IMR-90 (cell line): ENCODE measurements around the gene NFE2. TPM values are rescaled to one million over a fixed set of nuclear protein-coding genes. Genes with fewer than 3 reads are reported as not detected.

Experiments used
- ATAC-seq: fragments of 200-7000 bp; cut with Tn5 transposase; 2 replicates; pipeline ENCODE4 v1.9.1; 2020; ENCODE audit warnings: low read depth, mild to moderate bottlenecking, moderate library complexity
- BruUV-seq: library from RNA; stranded (reverse); fragments of 400-500 nt; replicated peaks from 2 replicates; lab custom pipeline; 2021; lab: Mats Ljungman, UMichigan
- CTCF ChIA-PET: fragments of 300-600 bp; formaldehyde crosslinking; extraction: SDS; loops from one replicate; lab custom pipeline; 2021; ENCODE audit warnings: antibody characterized with exemption; lab: Yijun Ruan, JAX
- POLR2A ChIA-PET: fragments of 300-600 bp; sonication (Branson Sonifier 250); formaldehyde crosslinking; loops from one replicate; lab custom pipeline; 2022; ENCODE audit warnings: antibody characterized with exemption; ENCODE audit not compliant: unreplicated experiment; lab: Charles Lee
- DNase-seq: peaks from one replicate; pipeline ENCODE4 v3.0.0; 2013
- H2AFZ ChIP-seq: replicated peaks from 2 replicates; pipeline ENCODE3; 2013; ENCODE audit warnings: low read length, mild to moderate bottlenecking; ENCODE audit not compliant: poor library complexity
- H2AK5ac ChIP-seq: 2 replicates; pipeline ENCODE4 v1.6.1; 2013; ENCODE audit warnings: low read depth, low read length, inconsistent platforms
- H2AK9ac ChIP-seq: replicated peaks from 2 replicates; pipeline ENCODE3; 2013; ENCODE audit warnings: mild to moderate bottlenecking, low read depth, low read length, moderate library complexity; ENCODE audit not compliant: poor library complexity
- H2BK120ac ChIP-seq: 2 replicates; pipeline ENCODE4 v1.6.1; 2013; ENCODE audit warnings: low read depth, low read length, inconsistent platforms
- H2BK15ac ChIP-seq: 3 replicates; pipeline ENCODE4 v1.6.1; 2013; ENCODE audit warnings: low read depth, low read length, inconsistent platforms
- H2BK20ac ChIP-seq: 2 replicates; pipeline ENCODE4 v1.6.1; 2013; ENCODE audit warnings: low read depth, mild to moderate bottlenecking, inconsistent platforms, low read length, moderate library complexity
- H2BK5ac ChIP-seq: 2 replicates; pipeline ENCODE4 v1.6.1; 2013; ENCODE audit warnings: mild to moderate bottlenecking, low read depth, low read length, inconsistent platforms; ENCODE audit not compliant: poor library complexity, severe bottlenecking
- H3K14ac ChIP-seq: replicated peaks from 2 replicates; pipeline ENCODE4 v1.6.1; 2013; ENCODE audit warnings: low read depth, low read length, inconsistent platforms
- H3K18ac ChIP-seq: 2 replicates; pipeline ENCODE4 v1.6.1; 2013; ENCODE audit warnings: low read depth, low read length, control low read depth
- H3K23ac ChIP-seq: 2 replicates; pipeline ENCODE4 v1.6.1; 2013; ENCODE audit warnings: low read depth, low read length, inconsistent platforms
- H3K27ac ChIP-seq: 2 replicates; pipeline ENCODE4 v1.5.1; 2013; ENCODE audit warnings: mild to moderate bottlenecking, control low read depth, low read length; ENCODE audit not compliant: insufficient read depth
- H3K27me3 ChIP-seq: 2 replicates; pipeline ENCODE4 v1.6.1; 2013; ENCODE audit warnings: low read length; ENCODE audit not compliant: control insufficient read depth, insufficient read depth
- H3K36me3 ChIP-seq: 2 replicates; pipeline ENCODE4 v1.6.1; 2013; ENCODE audit warnings: low read length, mixed read lengths; ENCODE audit not compliant: control insufficient read depth, insufficient read depth
- H3K4ac ChIP-seq: 2 replicates; pipeline ENCODE4 v1.6.1; 2013; ENCODE audit warnings: low read depth, low read length, inconsistent platforms
- H3K4me1 ChIP-seq: 2 replicates; pipeline ENCODE4 v1.6.1; 2013; ENCODE audit warnings: low read length, mixed read lengths; ENCODE audit not compliant: control insufficient read depth, insufficient read depth
- H3K4me2 ChIP-seq: 2 replicates; pipeline ENCODE4 v1.6.1; 2013; ENCODE audit warnings: low read depth, mild to moderate bottlenecking, control low read depth, low read length, moderate library complexity
- H3K4me3 ChIP-seq: 2 replicates; pipeline ENCODE4 v1.5.1; 2013; ENCODE audit warnings: low read depth, mild to moderate bottlenecking, control low read depth, low read length, moderate library complexity; ENCODE audit not compliant: insufficient read depth
- H3K56ac ChIP-seq: 2 replicates; pipeline ENCODE4 v1.6.1; 2013; ENCODE audit warnings: low read length, inconsistent platforms; ENCODE audit not compliant: insufficient read depth; ENCODE audit errors: extremely low read depth
- H3K79me1 ChIP-seq, 2 experiments: 2 replicates each; pipeline ENCODE4 v1.6.1; 2013; ENCODE audit warnings: low read length in 2 of 2, inconsistent platforms in 1 of 2, low read depth in 1 of 2
- H3K9ac ChIP-seq: 2 replicates; pipeline ENCODE4 v1.6.1; 2013; ENCODE audit warnings: low read depth, low read length, control low read depth
- H3K9me1 ChIP-seq: 2 replicates; pipeline ENCODE4 v1.6.1; 2013; ENCODE audit warnings: low read length, inconsistent platforms; ENCODE audit not compliant: insufficient read depth
- H3K9me3 ChIP-seq: 2 replicates; pipeline ENCODE4 v1.6.1; 2013; ENCODE audit warnings: low read length; ENCODE audit not compliant: control insufficient read depth, insufficient read depth
- H4K20me1 ChIP-seq: 2 replicates; pipeline ENCODE4 v1.6.1; 2013; ENCODE audit warnings: low read length, inconsistent platforms; ENCODE audit not compliant: insufficient read depth
- H4K5ac ChIP-seq: 2 replicates; pipeline ENCODE4 v1.6.1; 2013; ENCODE audit warnings: mild to moderate bottlenecking, low read depth, low read length, control low read depth
- H4K8ac ChIP-seq, 2 experiments: 2 replicates each; pipeline ENCODE4 v1.6.1; 2013; ENCODE audit warnings: low read depth in 2 of 2, low read length in 2 of 2, control low read depth in 1 of 2, inconsistent platforms in 1 of 2
- H4K91ac ChIP-seq: 2 replicates; pipeline ENCODE4 v1.6.1; 2013; ENCODE audit warnings: low read depth, low read length, inconsistent platforms; ENCODE audit not compliant: insufficient read depth
- BHLHE40 ChIP-seq: fragments of 150-350 bp; IDR thresholded peaks from 2 replicates; pipeline ENCODE4 v1.6.1; 2016; ENCODE audit warnings: mild to moderate bottlenecking, low read depth, low read length
- CEBPB ChIP-seq: IDR thresholded peaks from 2 replicates; pipeline ENCODE4 v1.6.1; 2012; ENCODE audit warnings: low read depth, low read length, improper control_type of control experiment
- RFX5 ChIP-seq: IDR thresholded peaks from 2 replicates; pipeline ENCODE4 v1.8.0; 2012; ENCODE audit warnings: low read depth, mild to moderate bottlenecking, low read length, moderate library complexity
- USF2 ChIP-seq: fragments of 150-350 bp; IDR thresholded peaks from 2 replicates; pipeline ENCODE4 v1.6.1; 2017; ENCODE audit warnings: mild to moderate bottlenecking, antibody characterized with exemption, low read length, low read depth
- WGBS, 2 experiments: methylation state at CpG; one replicate each; pipeline versions ENCODE4 v1.1.5 to v1.1.7; 2013; ENCODE audit warnings: missing lambda C conversion rate in 2 of 2; ENCODE audit not compliant: insufficient read length in 1 of 2; ENCODE audit errors: extremely low coverage in 2 of 2; 5-methylcytosine and 5-hydroxymethylcytosine counted together
- dilution Hi-C: fragments of 300-500 bp; cut with HindIII; formaldehyde crosslinking; loops from one replicate; pipeline ENCODE4 v1.14.3; 2018; ENCODE audit warnings: low sequenced_read_pairs; ENCODE audit not compliant: unreplicated experiment
- in situ Hi-C: fragments of 300-500 bp; cut with MboI; formaldehyde crosslinking; loops from 3 replicates; pipeline ENCODE4 v1.14.3; 2019; ENCODE audit warnings: low sequenced_read_pairs, inconsistent platforms, mixed read lengths
- intact Hi-C: fragments of 100-400 bp; cut with micrococcal nuclease; formaldehyde crosslinking; loops from 2 replicates; pipeline ENCODE4 v1.10.0; 2022
- polyA plus RNA-seq, 3 experiments: library from polyadenylated mRNA; depleted of rRNA; stranded (reverse); fragments of >200 nt; gene quantifications; 2 replicates each; pipeline ENCODE4 v1.2.3, GENCODE V29; 2012; ENCODE audit warnings: low replicate concordance in 1 of 3
- total RNA-seq: library from RNA; depleted of rRNA; stranded (reverse); fragments of >200 nt; gene quantifications from 2 replicates; pipeline ENCODE4 v1.2.3, GENCODE V29; 2012

The NFE2 gene
- total and polyA plus RNA-seq, 2 of the 4 experiments (the other 2 are of a cell fraction), result 0.18 to 0.32 TPM

DNA sequence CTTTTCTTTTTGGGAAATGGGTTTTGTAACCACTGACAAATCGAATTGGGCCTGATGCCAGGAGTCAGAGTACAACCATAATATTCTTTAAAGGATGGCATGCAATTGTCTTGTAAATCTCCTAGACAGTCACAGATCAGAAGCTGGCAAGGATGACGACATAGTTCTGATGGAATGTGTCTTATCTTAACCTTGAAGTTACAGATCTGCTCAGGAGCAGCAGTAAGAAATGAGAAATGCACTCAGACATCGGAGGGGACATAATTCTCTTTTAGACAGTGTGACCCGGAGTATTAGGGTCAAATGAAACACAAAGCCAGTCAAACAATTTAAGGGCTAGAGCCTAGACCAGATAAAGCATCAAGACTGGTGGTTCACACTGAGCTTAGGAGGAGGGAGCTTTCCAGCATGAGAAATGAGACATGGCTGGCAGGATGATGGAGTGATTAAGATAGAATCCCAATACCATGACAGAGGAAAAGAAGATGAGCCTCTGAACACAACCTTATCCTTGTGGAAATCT, 38.4 kb downstream of the NFE2 start:
- Histone ChIP-seq H2BK15ac (peak overlapping the region; percentile 33; the same call in 1 of the 3 replicates), H2BK20ac (peak overlapping the region; percentile 77), H2AFZ (no peak overlapping the region), H3K4ac (peak overlapping the region; percentile 90; the same call in 1 of the 2 replicates), H3K79me1 (peaks cover 12 to 68% of the 10 kb centered on the region in 2 experiments), H3K23ac (peak overlapping the region; percentile 84), H3K4me3 (no peak overlapping the region), H3K4me2 (peak overlapping the region; percentile 90), H4K8ac (peak overlapping the region; percentile 5 to 68; a peak in 2 of 4 replicates), H2AK9ac (no peak overlapping the region), H3K56ac (peak overlapping the region; percentile 27; the same call in 1 of the 2 replicates), H4K91ac (peak overlapping the region; percentile 58; the same call in 1 of the 2 replicates), H3K27me3 (no peaks in the 10 kb centered on the region), H3K14ac (peak overlapping the region; percentile 94), H3K4me1 (peaks cover 17% of the 10 kb centered on the region), H2AK5ac (peak overlapping the region; percentile 57; the same call in 1 of the 2 replicates), H3K27ac (peak overlapping the region; percentile 74; the same call in 1 of the 2 replicates), H4K20me1 (no peaks in the 10 kb centered on the region), H3K9ac (peak overlapping the region; percentile 18; the same call in 1 of the 2 replicates), H3K9me1 (peaks cover under 1% of the 10 kb centered on the region), H4K5ac (peak overlapping the region; percentile 62; the same call in 1 of the 2 replicates), H3K9me3 (no peaks in the 10 kb centered on the region), H2BK5ac (peak overlapping the region; percentile 96), H3K36me3 (peaks cover under 1% of the 10 kb centered on the region; the same call in 1 of the 2 replicates), H3K18ac (peak overlapping the region; percentile 58), H2BK120ac (peak overlapping the region; percentile 87)
- WGBS, 2 experiments, result no CpG with 5 or more reads among the region's 4 CpGs
- ChIA-PET CTCF (interaction anchor here (1.0 kb wide), 2 partner anchors 11 to 22 kb away, joined by 3 to 4 read pairs; no protein-coding TSS in a partner anchor), POLR2A (interaction anchor here (1.0 kb wide), 1 partner anchor 18 kb away, joined by 4 read pairs; the partner anchor contains the start of gene HNRNPA1)
- no TSS peak for BruUV-seq
- peak; percentile 61 for DNase-seq
- peak; percentile 25 for ATAC-seq
- intact Hi-C loops, result no loop called here
- dilution Hi-C loops, result no loop called here
- TF ChIP-seq BHLHE40, result no peak
- no peak for TF ChIP-seq RFX5
- no peak for TF ChIP-seq USF2
- TF ChIP-seq CEBPB, result peak; percentile 88
- in situ Hi-C loops, result no loop called here
